Measurements from ENCODE around the gene ABLIM1. TPM values are rescaled to one million over a fixed set of nuclear protein-coding genes. Genes with fewer than 3 reads are reported as not detected.

Gene ABLIM1
- total and polyA plus RNA-seq, 8 donors, result 52.7 to 195 (median 65.5) TPM

DNA sequence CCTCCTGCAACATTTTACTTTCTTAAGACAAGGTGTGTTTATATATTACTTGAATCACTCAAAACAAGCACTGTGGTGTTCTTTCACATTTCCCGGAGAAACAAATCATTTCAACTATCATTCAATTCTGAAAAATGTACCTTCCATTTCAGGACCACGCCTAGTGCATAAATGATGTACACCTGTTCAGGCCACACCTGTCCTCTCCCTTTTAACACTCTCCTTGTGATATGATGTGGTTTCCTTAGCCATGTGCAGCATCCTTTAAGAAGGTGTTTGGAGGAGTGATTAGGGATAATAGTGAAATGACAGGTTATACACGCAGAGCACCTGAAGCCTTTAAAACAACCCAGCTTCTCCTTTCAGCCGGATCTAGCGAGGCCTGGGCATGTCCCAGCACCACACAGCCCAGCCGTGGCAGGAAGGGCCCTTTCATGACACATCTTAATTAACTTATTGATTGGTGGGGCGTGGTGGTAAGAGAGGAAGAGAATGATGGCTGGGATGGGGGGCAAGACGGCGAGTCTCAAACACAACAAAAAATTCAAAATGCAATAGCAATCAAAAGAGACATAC lies 26.9 kb downstream of the ABLIM1 start:
- no peak for ATAC-seq
- Histone ChIP-seq H3K36me3 (no peaks in the 10 kb centered on the region), H3K9me3 (no peaks in the 10 kb centered on the region), H3K4me3 (peak overlapping the region; percentile 48), H3K4me1 (peaks cover 13 to 36% of the 10 kb centered on the region in 2 donors), H3K27ac (peak overlapping the region in 1 of 2 donors; percentile 72), H3K27me3 (peaks cover 0 to 38% of the 10 kb centered on the region in 2 donors)
- TF ChIP-seq, protein P1, sequence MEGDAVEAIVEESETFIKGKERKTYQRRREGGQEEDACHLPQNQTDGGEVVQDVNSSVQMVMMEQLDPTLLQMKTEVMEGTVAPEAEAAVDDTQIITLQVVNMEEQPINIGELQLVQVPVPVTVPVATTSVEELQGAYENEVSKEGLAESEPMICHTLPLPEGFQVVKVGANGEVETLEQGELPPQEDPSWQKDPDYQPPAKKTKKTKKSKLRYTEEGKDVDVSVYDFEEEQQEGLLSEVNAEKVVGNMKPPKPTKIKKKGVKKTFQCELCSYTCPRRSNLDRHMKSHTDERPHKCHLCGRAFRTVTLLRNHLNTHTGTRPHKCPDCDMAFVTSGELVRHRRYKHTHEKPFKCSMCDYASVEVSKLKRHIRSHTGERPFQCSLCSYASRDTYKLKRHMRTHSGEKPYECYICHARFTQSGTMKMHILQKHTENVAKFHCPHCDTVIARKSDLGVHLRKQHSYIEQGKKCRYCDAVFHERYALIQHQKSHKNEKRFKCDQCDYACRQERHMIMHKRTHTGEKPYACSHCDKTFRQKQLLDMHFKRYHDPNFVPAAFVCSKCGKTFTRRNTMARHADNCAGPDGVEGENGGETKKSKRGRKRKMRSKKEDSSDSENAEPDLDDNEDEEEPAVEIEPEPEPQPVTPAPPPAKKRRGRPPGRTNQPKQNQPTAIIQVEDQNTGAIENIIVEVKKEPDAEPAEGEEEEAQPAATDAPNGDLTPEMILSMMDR (IDR thresholded peaks at IDR 0.05), result no peak
- intact Hi-C loops (cut with DNase I), result no loop called here
- DNase-seq, result no peak

DNA sequence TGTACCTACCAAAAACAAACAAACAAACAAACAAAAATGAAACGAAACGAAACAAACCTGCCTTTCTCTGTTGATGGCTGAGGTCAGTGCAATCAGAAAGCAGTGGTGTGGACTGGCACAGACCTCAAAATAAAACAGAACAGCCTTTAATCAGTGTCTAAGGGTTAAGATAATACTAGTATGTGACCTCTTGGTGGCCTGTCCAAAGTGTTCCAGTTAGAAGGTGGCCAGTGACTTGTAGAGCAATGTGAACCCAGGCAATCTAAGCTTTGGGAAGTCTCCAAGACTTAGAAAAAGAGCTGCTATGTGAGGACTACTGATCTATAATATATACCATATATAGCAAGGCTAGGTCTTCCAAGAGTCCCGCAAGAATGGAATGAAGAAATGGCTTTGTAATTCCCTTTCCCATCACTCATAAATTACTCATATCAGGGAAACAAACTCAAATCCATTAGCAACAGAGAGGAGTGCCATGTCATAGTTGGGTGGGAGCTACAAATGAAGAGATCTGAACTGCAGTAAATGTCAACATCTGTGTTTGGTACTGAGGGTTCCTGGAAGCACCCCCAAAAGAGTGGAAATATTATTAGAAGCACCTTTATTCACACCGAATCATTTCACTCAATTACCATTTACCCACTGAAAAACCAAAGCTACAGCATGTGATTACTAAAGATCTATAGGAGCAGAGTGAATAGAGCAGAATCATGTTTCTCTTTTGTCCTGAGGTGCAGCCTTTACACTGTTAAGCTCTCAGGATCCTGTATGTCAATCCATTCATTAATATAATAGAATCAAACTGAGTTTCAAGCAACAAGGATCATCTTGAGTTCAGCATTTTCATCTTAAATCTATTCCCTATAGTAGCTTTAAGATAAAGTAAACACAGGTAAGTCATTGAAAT lies 28.0 kb downstream of the ABLIM1 start:
- Histone ChIP-seq H3K4me3 (no peak overlapping the region), H3K27ac (no peak overlapping the region), H3K4me1 (peaks cover 13 to 36% of the 10 kb centered on the region in 2 donors), H3K27me3 (peaks cover 0 to 38% of the 10 kb centered on the region in 2 donors), H3K9me3 (no peaks in the 10 kb centered on the region), H3K36me3 (no peaks in the 10 kb centered on the region)
- TF ChIP-seq, protein P1 (IDR thresholded peaks at IDR 0.05), result no peak
- ATAC-seq (no peak), DNase-seq (no peak)
- intact Hi-C loops (cut with DNase I), result no loop called here

DNA sequence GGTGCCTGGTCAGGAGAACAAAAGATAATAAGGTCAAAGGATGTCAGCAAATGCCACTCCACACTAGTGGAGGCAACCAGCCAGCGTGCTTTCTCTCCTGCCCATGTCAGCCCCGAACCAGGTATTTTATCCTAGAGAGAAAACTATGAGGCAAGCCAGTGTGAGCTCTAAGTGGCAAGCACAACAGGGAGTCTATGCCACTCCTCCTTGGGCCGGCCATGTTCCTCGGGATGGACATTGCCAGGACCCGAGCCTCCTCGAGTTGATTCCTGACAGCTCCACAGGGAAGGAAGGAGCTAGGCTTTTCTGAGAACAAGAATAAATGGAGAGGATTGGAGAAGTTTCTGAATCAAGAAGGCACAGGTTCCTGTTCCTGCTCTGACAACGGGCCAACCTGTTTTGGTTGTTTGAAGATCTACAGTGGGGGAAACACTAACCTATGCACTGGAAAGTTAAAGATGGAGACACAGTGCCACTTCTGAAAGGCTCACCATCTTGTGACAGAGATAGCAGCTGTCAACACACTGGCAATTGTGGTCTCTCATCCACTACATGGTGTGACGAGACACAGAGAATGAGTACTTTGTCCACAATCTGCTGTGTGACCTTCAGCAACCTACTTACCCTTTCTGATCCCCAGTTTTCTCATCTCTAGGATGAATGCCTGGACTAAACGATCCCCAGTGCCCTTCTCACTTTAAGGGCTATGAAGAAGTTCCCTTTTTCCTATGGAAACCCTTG lies 28.8 kb downstream of the ABLIM1 start:
- H3K27ac ChIP-seq, result no peak overlapping the region
- no peak for ATAC-seq
- H3K4me3 ChIP-seq, result no peak overlapping the region
- no peaks in the 10 kb centered on the region for H3K36me3 ChIP-seq
- H3K9me3 ChIP-seq, result no peaks in the 10 kb centered on the region
- peaks cover 0 to 38% of the 10 kb centered on the region in 2 donors for H3K27me3 ChIP-seq
- peak in 1 of 4 donors; percentile 52 for DNase-seq
- TF ChIP-seq, protein P1 (IDR thresholded peaks at IDR 0.05), result no peak
- intact Hi-C loops (cut with DNase I), result no loop called here
- peaks cover 13 to 36% of the 10 kb centered on the region in 2 donors for H3K4me1 ChIP-seq

DNA sequence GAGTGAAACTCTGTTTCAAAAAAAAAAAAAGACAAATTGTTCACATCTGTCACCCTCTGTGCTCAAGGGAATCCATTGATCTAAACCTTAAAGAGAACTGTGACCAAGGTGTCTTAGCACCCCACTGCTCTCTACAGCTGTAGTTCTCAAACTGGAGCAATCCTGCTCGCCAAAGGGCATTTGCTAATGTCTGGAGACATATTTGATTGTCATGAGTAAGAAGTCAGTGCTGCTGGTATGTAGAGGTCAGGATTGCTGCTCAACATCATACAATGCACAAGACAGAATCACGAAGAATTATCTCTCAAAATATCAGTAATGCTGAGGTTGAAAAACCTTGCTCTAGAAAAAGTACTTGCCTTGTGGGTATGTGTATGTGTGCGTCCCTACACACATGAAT lies 30.0 kb downstream of the ABLIM1 start:
- Histone ChIP-seq H3K36me3 (no peaks in the 10 kb centered on the region), H3K9me3 (no peaks in the 10 kb centered on the region), H3K4me1 (peaks cover 15 to 35% of the 10 kb centered on the region in 2 donors), H3K4me3 (no peak overlapping the region), H3K27me3 (peaks cover 0 to 31% of the 10 kb centered on the region in 2 donors), H3K27ac (no peak overlapping the region)
- DNase-seq (no peak), ATAC-seq (no peak)
- intact Hi-C loops (cut with DNase I), result no loop called here
- TF ChIP-seq, protein P1 (IDR thresholded peaks at IDR 0.05), result no peak

Measured in left lung (tissue), 10 donors.